Measurements from ENCODE around the gene HGS.
"Not testable (repeated sequence)": the region's sequence is repeated elsewhere in the genome, so short reads cannot be mapped to it uniquely, and the experiment has no call there.

The HGS gene

DNA sequence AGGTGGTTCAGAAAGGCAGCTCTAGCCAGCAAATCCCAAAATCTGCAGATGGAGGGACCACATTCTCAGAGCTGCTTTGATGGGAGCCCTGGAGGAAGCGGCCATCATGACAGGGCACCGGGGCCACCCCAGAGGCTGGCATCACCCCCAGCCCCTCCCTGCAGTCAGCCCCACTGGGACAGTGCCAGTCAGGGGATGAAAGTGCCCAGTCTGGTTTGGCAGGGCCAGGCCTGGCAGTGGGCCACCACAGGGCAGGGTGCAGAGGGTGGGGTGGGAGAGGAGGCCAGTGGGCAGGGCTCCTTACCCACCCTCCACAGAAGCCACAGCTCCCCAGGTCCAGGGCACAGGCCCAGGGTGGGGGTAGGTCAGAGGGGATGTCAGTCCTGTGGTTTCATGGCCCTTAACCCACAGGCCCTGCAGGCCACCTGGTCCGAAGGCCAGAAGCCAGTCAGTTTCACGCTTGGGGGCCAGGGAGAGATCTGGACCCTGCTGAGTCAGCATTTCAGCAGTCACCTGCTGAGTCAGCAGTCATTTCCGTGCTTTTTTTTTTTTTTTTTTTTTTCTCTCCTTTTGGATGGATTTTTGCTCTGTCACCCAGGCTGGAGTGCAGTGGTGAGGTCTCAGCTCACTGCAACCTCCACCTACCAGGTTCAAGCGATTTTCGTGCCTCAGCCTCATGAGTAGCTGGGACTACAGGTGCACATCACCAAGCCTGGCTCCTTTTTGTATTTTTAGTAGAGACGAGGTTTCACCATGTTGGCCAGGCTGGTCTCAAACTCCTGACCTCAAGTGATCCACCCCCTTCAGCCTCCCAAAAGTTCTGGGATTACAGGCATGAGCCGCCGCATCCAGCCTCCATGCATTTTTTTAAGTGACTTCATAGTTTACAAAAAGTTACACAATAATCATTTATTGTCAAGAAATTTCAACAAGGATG is 38.6 kb downstream of the HGS start:
- no peak for DNase-seq

GRCh38 chr17:81723651-81724209 is 39.9 kb downstream of the HGS start:
- DNase-seq: peak; percentile 7

- no peak for DNase-seq
Observed at GRCh38 chr17:81725439-81725838, 41.6 kb downstream of the HGS start.

GRCh38 chr17:81726004-81726403 is 42.2 kb downstream of the HGS start:
- DNase-seq: peak; percentile 46

DNA sequence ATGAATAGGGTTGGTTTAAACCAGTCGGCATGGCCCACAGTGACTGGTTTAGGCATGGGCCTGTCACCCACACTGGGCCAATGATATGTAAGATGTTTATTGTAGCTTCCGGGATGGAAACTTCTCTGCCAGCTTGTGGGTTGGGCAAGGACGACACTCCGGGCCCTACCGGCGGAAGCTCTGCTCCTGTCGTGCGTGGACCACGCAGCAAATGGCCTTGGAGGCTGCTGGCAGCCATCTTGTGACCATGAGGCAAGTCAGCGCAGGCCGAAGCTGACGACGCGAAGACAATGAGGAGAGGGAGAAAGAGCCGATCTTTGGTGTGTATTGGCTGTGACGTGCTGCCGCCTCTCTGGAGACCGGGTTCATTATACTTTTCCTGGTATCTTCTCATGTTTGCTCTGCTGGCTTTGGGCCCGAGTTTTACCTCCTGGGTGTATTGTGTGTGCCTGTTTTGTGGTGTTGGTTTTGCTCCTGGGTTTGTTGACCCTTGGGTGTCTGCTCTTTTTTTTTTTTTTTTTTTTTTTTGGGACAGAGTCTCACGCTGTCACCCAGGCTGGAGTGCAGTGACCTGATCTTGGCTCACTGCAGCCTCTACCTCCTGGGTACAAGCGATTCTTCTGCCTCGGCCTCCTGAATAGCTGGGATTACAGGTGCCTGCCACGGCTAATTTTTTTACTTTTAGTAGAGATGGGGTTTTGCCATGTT is 43.7 kb downstream of the HGS start:
- no peak for DNase-seq

- peak; percentile 38 for DNase-seq
Observed at GRCh38 chr17:81733507-81734404, 49.9 kb downstream of the HGS start.

DNA sequence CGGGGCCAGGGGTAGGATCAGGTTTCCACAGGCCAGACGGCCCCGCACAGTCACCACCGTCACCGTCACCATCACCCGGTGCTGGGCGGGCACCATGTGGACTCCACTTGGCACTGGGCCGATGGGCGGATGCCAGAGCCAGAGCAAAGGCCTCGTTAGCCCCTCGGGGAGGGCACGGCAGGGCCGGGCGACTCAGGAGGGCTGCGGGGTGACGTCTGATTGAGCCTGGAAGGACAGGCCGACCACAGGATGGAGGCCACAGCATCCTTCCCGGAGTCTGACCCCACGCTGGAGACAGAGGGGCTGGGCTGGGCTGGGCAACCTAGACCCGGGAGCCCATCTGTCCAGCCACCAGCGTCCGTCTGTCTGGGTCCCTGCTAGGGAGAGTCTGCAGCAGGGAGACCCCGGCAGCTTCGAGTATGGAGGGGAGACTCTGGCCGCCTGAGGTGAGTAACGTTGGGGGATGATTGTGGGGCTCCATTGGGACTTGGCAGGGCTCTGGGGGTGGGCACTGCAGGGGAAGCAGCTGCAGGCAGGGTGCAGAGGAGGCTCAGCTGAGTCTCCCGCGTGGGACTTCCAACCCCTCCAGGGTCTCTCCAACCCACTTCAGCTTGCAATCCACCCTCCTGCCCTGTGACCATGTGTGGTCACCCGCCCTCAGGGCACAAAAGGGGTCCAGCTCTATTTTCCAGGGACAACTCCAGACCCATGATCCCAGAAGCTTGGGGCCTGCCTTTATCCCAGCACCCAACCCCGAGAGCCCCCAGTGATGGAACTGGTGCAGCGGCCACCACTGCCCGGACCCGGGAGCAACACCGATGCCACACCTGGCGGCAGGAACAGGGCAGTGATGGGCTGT is 50.8 kb downstream of the HGS start:
- no peak for DNase-seq

GRCh38 chr17:81735264-81736102 is 51.7 kb downstream of the HGS start:
- no peak for DNase-seq

DNA sequence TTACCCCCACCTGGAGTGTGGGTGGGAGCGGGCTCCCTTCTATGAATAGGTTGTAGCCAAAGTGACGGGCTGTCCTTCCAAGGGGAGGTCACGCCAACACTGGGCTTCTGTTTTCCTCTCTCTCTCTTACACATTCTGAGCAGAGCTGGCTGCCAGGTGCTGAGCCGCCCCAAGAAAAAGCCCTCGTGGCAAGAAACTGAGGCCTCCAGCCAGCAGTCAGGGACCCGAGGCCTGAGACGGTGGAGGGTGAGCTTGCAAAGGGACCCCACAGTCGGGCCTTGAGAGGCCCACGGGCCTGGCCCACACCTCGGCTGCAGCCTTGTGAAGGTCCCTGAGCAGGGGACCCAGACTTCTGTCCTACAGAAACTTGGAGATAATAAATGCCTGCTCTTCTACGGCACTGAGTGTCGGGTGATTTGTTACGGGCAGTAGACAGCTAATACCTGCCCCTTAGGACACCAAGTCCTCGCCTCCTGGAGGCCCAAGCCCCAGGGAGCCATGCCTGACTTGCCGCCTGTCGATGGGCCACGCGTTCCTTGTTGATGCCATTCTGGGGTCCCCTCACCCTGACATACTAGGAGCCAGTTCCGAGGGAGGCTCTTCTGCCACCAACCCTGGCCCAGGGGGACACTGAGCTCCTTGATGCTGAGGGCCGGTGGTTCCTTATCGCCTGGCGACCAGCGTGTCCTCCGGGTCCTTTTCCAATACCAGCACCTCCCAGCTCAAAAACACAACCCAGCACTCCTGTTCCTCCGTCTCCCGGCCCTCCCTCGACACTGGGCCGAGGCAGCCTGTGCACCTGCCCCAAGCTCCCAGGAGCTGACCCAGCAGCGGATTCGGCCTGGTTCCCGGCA is 54.4 kb downstream of the HGS start:
- DNase-seq: no peak

GRCh38 chr17:81738801-81739393 is 55.1 kb downstream of the HGS start:
- DNase-seq: no peak

GRCh38 chr17:81739593-81739992 is 55.8 kb downstream of the HGS start:
- not testable (repeated sequence) for DNase-seq

DNA sequence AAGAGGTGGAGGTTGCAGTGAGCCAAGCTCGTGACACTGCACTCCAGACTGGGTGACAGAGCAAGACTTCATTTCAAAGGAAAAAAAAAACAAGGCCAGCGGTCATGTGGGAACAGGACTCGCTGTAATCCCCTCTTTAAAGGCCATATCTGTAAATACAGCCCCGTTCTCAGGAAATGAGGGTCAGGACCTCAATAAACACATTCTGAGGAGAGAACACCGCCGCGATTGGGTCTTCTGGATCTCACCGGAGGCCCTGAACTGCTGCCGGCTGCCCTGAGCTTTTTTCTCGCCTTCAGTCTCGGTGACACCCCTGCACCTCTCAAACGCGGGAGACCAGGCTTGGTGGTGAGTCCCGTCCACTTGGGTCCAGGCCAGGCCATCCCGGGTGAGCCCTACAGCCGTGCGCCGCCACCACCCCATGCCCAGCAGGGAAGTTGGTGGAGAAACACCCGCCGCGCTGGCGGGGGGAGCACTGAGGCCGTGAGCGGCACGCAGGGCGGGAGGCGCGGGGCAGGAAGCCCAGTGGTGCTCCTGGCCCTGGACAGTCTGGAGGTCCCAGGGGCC is 56.7 kb downstream of the HGS start:
- DNase-seq: no peak

GRCh38 chr17:81741049-81741593 is 57.3 kb downstream of the HGS start:
- DNase-seq: no peak

DNA sequence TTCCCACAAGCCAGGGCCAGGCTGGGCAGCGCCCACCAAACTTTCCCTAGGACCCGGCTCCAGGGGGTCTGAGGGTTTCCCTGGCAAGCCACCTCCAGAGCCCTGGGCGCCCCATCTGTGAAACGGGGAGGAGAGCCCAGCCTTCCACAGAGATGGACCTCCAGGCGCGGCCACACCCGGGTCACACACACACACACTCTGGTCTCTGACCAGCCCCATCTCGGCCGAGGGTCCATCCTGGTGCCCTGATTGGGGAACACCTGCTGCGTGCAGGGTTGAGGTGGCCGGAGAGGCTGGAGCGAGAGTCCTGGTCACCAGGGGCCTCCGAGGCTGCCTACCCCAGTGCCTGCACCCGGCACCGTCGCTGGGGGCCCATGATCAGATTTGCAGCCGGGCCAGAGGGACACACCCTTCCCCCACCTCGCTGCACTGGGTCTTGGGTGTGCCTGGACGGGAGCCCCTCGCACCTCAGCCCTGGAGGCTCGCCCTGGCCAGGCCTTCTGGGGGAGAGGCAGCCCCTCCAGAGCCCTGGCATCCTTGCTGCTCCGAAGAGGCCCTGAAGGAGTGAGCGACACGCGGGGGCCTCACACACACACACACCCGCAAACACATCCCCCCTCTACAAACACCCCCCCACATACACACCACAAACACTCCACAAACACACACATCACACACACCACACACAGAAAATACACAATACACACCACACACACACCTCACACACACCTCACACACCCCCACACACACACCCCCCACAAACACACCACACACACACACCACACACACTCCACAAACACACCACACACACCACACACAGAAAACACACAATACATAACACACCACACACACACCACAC is 58.0 kb downstream of the HGS start:
- no peak for DNase-seq
